NCI-H1048 (cell line): ENCODE results near the gene VCP.
"Not testable (repeated sequence)": the region's sequence is repeated elsewhere in the genome, so short reads cannot be mapped to it uniquely, and the experiment has no call there.

Source experiments
- DNase-seq: peaks from one replicate; lab custom pipeline; 2025; lab: John Stamatoyannopoulos, UW

Gene VCP

DNA sequence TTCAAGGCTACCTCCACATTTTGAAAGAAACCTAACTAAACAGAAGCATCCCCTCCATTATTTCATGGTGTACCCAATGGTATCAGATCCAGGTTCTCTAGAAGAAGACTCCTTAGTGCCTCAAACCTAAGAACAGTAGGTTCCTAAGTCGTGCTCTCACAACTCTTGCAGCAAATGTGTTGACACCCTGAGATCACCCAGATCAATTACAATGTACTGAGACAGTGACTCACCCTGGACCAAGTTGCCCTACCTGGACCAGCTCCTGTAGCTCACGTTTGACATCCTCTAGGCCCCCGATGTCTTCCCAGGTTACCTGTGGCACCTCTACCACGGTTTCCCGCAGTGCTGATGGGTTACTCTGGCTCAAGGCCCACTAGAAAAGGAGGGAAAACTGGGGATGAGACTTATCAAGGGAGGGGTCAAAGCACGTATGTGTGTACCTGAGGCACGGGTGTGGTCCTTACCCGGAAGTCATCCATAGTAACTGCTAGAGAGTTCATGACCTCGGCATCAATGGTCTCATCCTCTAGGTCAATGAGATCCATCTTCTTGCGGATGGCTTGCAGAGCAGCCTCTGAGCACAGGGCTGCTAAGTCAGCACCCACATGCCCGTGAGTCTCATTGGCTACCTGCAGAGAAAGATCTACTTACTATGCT, 11.7 kb downstream of the VCP start:
- no peak for DNase-seq

DNA sequence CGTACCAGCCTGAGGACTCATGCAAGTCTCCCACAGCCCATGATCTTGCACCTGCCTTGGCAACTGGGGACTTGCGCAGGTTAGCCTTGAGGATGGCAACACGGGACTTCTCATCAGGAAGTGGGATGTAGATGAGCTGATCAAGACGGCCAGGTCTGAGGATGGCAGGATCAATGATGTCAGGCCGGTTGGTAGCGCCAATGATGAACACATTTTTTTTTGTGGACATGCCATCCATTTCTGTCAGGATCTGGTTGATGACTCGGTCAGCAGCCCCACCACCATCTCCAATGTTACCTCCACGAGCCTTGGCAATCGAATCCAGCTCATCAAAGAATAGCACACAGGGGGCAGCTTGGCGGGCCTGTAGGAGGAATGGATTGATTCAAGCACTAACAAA, 13.0 kb downstream of the VCP start:
- no peak for DNase-seq

DNA sequence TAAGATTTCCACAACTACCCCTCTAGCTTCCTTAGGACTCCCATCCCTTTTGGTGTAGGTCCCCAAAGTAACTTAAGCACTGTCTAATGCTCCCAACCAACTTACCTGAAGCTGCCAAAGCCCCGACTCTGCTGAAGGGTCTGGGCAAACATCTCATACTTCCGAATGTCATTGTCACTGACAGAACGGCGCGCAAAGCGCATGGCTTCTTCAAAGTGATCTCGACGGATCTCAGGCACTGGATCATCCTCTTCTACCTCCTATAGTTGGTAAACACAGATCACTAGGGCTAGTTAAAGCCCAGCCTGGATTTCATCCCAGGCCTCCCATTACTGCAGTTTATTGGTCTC, 15.2 kb downstream of the VCP start:
- no peak for DNase-seq

DNA sequence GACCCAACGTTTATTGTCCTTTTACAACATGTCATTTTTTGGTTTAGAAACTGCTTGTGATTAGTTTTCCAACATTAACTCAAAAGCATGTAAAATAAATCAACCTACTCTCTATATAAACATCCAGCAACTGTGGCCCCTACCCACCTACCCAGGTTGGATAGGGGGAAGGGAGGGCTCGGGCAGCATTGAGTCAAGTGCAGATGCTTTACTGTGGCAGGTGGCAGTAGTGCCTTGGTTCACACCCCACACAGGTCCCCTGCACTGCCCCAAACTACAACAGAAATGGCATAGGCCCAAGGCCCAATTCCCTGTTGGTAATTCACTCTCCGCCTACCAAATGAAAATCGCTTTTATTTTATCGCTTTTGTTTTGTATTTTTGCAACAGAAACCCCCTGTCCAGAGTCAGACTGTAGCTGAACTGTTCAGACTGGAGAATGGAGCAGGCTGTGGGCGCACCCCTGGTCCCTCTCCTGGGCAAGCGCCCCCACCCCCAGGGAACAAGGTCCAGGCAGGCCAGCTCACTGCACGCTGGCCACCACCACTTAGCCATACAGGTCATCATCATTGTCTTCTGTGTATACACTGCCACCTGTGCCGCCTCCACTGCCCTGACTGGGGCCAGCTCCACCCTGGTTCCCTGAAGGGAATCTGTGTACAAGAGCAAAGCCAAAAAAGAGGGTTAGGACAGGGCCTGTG, 15.7 kb downstream of the VCP start:
- DNase-seq: no peak

DNA sequence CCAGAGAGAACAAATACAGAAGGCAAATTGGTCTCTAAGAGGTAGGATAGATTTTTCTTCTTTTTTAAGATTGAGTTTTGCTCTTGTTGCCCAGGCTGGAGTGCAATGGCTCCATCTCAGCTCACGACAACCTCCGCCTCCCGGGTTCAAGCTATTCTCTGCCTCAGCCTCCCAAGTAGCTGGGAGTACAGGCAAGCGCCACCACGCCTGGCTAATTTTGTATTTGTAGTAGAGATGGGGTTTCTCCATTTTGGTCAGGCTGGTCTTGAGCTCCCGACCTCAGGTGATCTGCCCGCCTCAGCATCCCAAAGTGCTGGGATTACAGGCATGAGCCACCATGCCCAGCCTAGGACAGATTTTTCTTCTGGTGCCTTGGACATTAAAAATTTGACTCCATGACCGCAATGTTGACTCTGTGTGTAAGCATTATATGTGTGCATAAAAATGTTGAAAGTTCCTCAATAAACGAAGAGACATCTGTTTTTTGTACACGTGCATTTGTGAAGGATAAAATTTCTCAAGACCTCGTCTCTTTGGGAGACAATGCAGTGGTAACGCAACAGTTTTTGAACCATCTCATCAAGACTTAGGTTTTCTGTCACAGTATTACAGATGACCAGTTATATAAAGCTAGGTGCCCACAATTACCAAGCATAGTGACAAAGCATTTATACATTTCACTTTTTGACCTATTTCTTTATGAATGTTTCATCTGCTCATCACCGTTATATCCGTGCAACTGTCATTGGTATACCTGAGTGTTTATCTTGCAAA, 17.4 kb downstream of the VCP start:
- DNase-seq: no peak

DNA sequence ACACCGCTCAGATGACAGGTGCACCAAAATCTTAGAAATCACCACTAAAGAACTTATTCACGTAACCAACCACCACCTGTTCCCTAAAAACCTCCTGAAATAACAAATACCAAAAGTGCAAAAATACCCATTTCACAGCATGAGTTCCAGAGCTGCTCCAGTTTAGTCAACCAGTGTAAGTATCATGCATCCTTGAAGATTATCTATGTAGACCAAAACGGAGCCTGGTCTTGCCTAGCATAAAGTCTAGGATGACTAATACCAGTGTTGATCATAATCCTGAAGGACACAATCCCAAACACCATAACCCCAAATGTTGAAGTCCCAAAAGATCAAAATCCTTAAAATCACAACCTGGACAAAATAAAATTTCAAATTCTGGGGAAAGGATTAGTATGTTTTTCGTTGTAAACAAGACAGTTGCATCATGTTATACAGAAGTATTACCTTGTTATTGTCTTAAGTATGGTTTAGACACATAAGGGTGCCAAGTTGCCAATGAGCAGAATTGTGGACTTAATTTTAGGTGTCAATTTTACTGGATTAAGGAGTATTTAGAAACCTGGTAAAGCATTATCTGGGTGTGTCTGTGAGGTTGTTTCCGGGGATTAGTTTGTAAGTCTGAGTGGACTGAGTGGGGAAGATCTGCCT, 18.1 kb downstream of the VCP start:
- no peak for DNase-seq

DNA sequence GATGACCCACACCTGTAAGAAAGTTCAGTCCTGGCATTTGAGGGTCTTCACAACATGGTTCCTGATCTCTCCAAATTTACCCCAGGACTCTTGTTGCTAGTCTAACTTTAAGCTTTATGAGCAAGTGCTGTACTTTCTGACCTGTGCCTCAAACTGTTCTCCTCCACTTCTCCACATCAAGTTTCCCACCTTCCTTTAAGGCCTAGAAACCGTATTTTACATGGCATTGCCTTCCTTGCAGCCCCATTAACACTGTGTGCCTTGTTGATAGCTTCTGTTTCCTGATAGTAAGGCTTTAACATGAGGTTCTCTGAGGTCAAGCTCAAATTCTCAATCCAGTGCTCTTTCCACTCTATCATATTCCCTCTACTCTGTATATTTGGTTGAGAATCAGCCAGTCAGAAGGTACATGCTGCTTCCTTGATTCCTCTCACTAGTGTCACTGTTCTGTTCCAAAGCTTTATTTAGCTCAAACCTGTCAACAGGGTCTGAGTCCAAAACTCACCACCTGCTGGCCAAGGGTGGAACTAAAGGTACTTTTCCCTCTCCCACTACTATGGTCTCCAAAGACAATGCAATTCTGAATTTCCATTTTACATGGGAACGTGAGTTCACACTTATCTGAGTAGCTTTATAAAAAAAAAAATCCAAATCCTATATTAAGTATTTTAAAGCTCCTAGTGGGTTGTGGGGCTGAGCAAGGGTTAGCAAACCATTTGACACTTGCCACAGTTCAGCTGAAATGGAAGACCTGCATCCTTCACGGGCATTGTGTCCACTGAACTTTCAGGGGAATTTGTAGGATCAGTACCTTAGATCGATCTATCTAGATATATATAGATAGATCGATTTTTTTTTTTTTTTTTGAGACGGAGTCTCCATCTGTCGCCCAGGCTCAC, 21.1 kb downstream of the VCP start:
- no peak for DNase-seq

DNA sequence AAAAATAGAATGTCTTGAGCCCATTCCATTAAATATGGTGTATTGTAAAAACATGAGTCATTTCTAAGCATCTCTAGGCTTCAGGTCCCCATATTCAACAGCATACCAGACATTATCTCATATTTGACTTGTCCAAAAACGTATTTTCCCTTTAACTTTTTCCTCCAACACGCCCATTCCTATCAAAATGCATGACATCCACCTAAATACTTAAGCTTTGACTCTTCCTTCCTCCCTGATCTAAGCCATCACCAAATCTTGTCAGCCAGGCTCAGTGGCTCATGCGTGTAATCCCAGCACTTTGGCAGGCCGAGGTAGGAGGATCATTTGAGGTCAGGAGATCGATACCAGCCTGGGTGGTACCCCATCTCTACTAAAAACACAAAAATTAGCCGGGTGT, 23.9 kb downstream of the VCP start:
- DNase-seq: no peak

DNA sequence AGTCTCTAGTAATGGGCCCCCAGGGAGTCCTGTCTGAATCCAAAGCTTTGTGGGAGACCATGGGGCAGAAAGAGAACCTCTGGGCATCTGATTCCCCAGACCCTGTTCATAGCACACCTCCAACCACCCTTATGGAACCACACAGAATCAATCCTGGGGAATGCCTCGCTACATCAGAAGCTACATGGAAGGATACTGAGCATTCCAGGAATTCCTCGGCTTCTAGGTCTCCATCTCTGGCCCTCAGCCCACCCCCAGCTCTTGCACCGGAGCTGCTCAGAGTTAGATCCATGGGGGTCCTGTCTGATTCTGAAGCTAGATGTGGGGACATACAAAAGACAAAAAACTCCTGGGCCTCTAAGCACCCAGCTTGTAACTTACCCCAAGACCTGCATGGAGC, 28.4 kb downstream of the VCP start:
- DNase-seq: no peak

DNA sequence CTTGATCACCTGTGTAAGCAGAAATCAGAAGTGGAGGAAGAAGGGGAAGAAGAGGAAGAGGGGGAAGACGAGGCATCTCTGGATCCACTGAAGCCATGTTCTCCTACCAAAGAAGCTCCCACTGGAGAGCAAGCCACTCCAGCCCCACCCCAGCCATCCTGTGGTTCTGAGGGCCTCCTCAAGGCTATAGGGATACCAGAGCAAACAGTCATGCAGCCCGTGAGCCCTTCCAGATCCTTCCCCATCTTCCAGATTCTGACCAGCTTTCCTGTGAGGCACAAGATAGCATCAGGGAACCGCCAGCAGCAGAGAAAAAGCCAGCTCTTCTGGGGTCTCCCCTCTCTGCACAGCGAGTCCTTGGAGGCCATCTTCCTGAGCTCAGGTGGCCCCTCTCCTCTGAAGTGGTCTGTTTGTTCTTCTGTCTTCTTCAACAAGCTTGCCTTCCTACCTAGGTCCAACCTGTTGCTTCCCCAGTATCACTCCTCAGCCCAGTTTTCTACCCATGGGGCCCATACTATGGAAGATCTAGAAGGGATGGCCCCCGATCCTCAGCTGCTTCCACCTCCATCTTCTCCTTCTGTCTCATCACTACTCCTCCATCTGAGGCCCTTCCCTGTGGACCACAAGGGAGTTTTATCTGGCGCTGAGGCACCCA, 29.4 kb downstream of the VCP start:
- no peak for DNase-seq

DNA sequence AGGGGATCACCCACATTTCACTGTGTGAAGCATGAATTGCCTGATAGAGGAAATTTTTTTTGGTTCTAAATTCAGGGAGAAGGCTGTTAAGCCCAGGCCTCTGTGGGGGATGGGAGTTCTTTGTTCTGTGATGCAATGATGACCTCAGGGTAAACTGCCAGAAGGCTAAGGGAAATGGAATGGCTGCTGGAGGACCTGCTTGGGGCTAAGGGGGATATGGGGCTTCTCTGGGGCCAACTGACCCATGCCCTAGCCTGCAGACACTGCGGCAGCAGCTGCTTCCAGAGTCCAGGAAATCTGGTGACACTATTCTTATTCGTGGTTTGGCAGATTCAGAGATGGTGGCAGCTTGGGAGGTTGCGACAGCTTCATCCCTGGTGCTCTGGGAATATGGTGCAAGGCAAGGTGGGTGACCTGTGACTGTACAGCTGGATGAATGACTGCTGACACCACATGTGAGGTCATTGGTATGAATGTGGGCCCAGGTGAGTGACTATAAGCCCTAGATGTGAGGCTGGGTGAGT, 30.3 kb downstream of the VCP start:
- DNase-seq: no peak

DNA sequence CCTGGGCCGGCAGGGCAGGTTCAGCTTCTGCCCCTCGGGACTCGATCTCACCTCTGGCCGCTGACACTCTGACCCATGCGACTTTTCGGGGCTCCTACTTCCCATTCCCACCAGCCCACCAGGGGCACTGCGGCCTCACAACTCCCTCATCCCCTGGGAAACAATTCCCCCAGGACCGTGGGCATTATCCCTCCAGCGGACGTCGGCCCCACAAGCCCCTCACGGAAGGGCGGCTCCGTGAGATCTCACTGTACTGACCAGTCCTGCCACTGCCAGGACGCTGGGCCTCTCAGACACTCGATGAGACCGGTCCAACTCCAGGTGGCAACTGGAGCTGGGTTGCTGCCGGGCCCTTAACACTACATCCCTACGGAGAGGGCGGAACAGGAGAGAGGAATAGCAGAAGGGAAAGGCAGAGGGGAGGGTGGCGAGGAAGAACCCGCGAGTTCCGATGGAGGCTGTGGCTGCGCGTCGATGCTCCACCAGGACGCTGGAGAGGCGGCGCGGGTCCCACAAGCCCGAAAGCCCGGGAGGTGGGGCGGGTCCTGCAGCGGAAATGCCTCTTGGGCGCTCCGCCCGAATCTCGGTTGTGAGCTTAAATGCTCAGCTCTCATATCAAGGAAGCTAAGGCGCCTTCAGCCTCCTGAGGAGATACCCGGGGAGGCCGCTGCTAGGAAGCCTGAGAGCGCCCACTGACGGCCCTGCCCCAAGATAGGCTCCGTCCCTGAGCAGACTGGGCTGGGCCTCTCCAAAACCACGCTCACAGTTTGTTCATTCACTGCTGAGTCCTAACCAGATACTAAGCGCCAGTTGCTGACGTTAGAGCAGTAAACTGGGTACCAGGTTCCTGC, 36.3 kb downstream of the VCP start:
- no peak for DNase-seq

DNA sequence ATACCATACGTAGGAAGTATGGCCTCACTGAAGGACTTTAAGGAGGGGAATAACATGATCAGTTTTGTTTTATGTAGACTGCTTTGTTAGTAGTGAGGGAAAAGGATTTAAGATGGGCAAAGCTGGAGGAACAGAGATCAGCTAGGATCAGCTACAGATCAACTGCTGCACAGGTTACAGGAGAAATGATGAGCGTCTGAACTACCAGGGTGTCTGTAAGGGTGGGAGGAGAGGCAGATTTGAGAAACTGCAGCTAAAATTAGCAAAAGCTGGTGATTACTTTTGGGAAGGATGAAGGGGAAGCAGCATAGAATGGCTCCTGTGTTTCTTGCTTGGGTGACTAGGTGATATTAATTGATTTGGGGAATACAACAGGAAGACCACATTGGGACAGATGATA, 39.3 kb downstream of the VCP start:
- DNase-seq: no peak

DNA sequence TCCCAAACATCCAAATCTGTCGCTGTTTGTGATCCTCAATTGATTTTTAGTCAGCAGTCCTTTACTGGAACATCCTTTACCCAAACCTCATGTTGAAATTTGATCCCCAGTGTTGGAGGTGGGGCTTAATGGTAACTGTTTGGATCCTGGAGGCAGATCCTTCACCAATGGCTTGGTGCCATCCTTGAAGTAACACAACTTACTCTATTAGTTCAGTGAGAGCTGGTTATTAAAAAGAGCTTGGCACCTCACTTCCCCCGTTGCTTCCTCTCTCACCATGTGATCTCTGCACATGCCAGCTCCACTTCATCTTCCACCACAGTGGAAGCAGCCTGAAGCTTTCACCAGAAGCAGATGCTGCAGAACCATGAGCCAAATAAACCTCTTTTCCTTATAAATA, 42.6 kb downstream of the VCP start:
- DNase-seq: no peak

DNA sequence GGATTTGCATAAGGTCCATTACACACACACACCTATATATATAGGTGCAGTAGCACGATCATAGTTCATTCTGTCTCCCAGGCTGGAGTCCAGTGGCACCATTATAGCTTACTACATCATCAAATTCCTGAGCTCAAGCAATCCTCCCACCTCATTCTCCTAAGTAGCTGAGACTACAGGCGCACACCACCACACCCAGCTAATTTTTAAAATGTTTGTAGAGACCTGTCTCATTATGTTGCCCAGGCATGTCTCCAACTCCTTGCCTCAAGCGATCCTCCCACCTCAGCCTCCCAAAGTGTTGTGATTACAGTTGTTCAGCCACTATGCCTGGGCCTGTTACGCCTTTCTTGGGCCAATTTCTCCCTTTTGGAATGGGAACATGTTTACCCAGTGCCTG, 43.2 kb downstream of the VCP start:
- DNase-seq: no peak

DNA sequence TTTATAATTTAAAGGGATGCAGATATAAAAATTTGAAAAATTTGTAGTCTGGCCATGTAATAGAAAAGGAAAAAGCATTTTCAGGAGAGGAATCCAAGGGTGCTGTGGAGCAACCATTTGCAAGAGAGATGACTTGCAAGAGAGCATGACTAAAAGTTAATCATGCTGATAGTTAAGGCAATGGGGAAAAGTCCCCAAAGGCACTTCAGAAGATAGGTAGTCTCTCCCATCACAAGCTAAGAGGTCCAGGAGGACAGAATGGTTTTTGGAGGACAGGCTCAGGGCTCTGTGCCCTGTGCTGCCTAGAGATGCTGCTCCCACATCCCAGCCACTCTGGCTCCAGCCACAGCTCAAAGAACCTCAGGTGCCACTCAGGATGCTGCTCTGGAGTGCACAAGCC, 44.1 kb downstream of the VCP start:
- no peak for DNase-seq

DNA sequence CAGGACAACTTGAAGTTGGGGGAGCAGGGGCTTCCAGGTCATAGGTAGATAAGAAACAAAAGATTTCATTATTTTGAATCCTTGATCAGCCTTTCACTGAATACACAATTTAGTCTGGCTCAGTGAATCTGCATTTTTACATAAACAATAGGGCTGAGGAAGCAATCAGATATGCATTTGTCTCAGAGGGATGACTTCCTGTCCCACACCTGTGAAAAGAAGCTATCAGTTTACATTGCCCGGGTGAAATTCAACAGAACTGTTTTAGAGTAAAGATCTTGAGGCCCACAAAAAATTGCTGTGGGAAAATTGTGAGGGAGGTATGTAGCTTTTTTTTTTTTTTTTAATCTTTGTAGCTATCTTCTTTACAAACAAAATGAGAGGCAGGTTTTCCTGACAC, 44.6 kb downstream of the VCP start:
- DNase-seq: no peak

DNA sequence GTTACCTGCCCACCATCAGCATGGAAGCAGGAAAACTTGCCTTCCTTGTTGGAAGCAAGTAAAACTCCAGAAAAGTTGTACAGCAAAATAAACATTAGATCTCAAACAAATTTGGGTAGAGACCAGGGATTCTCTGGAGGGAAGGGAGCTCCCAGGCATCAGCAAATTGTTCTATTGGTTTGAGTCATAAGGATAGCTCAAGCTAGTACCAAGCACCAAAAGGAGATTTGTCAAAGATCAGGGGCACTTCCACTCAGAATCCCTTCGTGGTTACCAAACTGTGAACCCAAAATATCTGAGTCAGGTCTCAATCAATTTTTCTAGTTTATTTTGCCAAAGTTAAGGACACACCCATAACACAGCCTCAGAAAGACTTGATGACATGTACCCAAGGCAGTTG, 45.1 kb downstream of the VCP start:
- no peak for DNase-seq

DNA sequence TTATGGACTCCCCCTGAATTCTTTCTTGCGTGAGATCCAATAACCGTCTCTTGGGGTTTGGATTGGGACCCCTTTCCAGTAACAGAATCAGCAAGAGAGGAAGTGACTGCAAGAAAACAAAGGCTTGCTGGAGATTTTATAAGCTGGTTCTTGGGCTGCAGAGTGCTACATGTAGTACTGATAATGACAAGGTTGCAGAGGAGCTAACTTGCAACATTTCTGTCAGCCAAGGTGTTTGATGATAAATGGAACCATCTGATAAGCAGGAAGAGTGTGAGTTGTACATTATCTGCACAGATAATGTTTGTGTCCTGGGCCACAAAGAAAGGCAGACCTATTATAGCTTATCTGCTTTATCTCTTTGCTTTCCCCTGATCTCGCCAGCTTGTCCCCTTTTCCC, 45.8 kb downstream of the VCP start:
- no peak for DNase-seq

DNA sequence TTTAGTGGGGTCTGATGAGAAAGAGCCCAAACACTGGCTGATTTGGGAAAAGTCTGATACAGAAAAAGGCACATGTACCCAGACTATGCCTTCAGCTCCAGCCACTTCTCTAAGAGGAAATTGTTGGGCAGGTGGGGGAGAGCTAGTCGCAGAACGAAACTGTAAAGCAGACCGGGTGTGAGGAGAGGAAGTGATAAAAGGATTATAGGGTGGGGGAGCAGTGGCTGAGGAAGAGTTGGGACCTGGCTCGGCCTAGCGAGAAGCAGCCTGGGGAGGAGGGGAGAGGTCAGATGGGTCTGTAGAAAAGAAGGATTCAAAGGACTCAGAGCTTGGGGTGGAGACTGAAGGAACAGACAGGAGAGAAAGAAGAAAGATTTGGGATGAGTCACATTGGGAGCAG, 49.0 kb downstream of the VCP start:
- not testable (repeated sequence) for DNase-seq
